ENCODE data around the gene OTOGL.

GRCh38 chr12:80193865-80194264 lies 94.5 kb downstream of the OTOGL start:
- TF ChIP-seq RFX5 (IDR thresholded peaks at IDR 0.05) (no peak), EP300 (IDR thresholded peaks at IDR 0.05) (no peak), POLR2A (IDR thresholded peaks at IDR 0.05; ENCODE audit: low read length) (no peak), GATA3 (IDR thresholded peaks at IDR 0.05; ENCODE audit: borderline replicate concordance) (no peak), REST (IDR thresholded peaks at IDR 0.05) (no peak), E2F6 (IDR thresholded peaks at IDR 0.05; ENCODE audit: borderline replicate concordance, low read depth) (no peak), MAZ (IDR thresholded peaks at IDR 0.05; ENCODE audit: borderline replicate concordance, low read depth, low read length) (no peak), CEBPB (IDR thresholded peaks at IDR 0.05) (no peak), RNF2 (IDR thresholded peaks at IDR 0.05; ENCODE audit: borderline replicate concordance, low read depth) (no peak), CHD2 (IDR thresholded peaks at IDR 0.05; ENCODE audit: low read length, partially characterized antibody) (no peak)
- TF ChIP-seq, protein P1, sequence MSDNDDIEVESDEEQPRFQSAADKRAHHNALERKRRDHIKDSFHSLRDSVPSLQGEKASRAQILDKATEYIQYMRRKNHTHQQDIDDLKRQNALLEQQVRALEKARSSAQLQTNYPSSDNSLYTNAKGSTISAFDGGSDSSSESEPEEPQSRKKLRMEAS (IDR thresholded peaks at IDR 0.05), result no peak
- TF ChIP-seq, protein P2, sequence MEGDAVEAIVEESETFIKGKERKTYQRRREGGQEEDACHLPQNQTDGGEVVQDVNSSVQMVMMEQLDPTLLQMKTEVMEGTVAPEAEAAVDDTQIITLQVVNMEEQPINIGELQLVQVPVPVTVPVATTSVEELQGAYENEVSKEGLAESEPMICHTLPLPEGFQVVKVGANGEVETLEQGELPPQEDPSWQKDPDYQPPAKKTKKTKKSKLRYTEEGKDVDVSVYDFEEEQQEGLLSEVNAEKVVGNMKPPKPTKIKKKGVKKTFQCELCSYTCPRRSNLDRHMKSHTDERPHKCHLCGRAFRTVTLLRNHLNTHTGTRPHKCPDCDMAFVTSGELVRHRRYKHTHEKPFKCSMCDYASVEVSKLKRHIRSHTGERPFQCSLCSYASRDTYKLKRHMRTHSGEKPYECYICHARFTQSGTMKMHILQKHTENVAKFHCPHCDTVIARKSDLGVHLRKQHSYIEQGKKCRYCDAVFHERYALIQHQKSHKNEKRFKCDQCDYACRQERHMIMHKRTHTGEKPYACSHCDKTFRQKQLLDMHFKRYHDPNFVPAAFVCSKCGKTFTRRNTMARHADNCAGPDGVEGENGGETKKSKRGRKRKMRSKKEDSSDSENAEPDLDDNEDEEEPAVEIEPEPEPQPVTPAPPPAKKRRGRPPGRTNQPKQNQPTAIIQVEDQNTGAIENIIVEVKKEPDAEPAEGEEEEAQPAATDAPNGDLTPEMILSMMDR (IDR thresholded peaks at IDR 0.05), result no peak
- TF ChIP-seq, protein P3, sequence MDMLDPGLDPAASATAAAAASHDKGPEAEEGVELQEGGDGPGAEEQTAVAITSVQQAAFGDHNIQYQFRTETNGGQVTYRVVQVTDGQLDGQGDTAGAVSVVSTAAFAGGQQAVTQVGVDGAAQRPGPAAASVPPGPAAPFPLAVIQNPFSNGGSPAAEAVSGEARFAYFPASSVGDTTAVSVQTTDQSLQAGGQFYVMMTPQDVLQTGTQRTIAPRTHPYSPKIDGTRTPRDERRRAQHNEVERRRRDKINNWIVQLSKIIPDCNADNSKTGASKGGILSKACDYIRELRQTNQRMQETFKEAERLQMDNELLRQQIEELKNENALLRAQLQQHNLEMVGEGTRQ (IDR thresholded peaks at IDR 0.05), result no peak
